GM03348 (cell line): Measurements from ENCODE around the gene FAM156A.
"Not testable (repeated sequence)": the region's sequence is repeated elsewhere in the genome, so short reads cannot be mapped to it uniquely, and the experiment has no call there.

Experiments used
- DNase-seq: peaks from one replicate; pipeline ENCODE4 v3.0.0; 2012; ENCODE audit warnings: low spot score

FAM156A gene

DNA sequence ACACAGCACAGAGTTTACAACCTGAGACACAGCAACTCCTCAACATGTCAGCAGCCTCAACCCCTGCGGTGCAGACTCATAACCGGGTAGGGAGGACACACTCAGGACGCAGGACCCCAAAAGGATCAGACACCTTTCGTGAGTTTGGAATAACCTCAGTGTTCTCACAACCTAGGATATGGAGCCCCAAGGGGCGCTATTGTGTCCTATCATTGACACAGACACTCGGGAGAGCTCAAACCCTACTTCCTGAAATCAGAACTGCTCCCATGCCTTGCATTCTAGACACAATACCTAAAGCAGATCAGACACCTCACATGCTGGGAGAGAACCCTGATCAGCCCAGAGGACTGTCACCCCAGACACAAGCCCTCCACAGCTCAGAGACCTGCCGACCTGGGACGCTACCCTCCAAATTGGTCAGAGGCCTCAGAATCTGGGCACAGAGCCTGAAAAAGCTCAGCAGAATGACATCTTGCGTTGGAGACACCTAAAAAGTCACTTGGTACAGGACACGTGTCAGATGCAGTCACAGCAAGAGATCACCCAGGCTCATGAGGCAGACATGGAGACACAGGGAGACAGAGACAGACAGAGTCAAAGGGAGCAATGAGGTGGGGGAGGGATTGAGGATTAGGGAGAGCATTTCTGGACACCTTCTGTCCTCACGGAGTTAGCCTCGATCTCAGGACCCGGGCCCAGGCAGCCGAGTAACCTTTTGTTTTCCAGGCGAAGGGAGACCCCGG, 8.8 kb upstream of the FAM156A start:
- DNase-seq: not testable (repeated sequence)

DNA sequence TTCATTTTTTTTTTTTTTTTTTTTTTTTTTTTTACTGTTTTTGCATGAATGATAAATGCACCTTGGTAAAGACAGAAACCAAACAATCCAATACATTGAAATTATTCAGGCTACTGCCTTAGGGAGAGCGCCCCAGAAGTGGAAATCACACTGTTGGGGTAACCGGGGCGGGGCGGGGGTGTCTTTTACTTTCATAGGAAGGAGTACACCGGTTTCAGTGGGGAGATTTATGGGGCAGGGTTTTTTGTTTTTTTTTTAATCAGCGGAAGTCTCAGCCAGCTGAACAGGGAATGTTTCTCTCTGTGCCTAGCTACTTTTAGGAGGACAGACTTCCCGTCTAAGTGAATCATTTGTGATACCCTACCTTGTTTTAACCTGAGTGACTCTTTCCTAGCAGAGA, 643 bp upstream of the FAM156A start:
- not testable (repeated sequence) for DNase-seq

DNA sequence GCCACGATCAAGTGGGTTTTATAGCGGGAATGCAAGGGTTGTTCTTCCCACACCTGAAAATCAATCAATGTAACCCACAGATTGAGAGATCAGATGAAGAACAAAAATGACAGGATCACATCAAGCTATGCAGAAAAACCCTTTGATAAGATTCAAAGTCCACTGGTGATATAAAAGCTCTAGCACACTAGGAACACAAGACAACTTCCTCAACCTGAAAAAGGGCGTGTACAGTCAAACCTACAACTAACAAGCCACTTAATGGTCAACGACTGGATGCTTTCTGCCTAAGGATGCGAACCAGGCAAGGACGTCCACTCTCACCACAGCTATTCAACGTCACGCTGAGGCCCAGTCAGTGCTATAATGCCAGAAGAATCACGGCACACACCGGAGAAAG, 8.4 kb downstream of the FAM156A start:
- DNase-seq: not testable (repeated sequence)

DNA sequence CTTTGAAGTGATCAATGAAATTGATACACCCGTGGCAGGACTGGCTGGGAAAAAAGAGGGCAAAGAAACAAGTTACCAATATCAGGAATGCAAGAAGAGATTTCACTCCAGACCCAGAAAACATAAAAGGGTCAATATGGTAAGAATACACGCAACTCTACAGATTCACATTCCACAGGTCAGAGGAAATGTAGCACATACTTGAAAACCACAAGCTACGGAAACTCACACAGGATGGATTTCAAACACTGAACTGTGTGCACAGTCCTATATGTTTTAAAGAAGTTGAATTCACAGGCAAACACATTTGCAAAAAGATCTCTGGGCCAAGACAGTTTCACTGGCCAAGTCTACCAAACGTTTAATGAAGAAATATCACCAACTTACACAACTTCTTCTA, 9.0 kb downstream of the FAM156A start:
- not testable (repeated sequence) for DNase-seq

DNA sequence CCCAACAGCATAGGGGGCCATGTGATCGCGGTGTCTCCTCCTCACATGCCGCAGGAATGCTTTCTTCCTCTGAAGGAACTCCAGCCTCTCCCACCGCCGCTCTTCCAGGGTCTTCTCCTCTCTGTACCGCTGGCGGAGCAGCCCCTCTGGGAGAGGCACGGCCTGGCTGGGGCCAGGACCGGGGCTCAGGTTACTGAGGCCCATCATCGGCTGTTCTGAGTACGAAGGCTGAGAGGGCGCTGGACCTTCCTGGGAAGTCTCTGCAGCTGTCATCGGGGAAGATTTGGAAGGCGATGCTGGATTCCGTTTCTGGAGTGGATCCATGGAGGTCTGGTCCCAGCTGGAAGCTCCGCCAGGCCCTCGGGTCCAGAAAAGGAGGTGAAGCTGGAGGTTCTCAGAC, 10.1 kb downstream of the FAM156A start:
- not testable (repeated sequence) for DNase-seq

DNA sequence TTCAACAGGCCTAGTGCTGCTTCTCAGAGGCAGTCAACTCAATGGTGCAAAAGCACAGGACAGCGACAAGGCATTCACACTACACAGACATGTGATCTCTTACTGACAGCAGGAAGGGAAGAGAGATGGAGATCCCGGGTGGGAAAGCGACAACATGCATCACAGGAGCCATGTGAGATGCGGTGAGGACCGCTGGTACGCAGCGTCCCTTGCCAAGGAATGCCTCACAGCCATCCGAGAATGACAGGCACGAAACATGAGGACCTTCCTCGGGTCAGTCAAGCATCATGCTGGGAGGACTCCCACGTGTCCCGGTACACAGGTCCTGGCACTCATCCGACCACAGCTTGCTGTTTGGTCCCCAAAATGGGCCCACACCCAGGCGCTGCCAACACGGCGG, 10.8 kb downstream of the FAM156A start:
- DNase-seq: not testable (repeated sequence)

DNA sequence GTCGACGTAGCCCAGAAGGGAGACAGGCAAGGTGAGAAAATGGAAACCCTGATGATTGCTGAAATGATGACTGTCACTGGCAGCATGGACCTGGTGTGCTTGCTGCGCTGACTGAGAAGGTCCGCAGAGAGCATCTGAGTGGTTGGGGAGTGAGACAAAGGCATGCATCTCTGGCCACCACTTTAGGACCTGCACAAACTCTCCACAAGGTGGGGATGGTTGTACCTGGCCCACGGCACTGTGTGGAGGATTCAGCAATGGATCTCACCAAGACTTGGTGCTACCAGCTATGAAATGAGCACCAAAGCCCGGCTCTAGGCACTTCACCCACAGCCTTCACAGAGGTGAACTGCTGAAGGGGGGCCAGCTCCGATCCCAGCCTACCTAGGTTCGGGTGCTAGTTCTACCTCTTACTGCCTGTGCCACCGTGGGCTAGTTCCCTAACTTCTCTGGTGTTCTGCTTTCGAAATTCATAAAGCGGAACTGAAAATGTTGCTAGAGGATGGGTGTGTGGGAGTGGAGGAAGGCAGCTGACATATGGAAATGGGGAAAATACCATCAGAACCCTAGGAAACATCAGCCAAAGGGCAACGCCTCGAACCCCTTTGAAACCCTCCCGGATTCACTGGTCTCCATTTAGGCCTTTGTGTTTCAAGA, 12.4 kb downstream of the FAM156A start:
- not testable (repeated sequence) for DNase-seq

DNA sequence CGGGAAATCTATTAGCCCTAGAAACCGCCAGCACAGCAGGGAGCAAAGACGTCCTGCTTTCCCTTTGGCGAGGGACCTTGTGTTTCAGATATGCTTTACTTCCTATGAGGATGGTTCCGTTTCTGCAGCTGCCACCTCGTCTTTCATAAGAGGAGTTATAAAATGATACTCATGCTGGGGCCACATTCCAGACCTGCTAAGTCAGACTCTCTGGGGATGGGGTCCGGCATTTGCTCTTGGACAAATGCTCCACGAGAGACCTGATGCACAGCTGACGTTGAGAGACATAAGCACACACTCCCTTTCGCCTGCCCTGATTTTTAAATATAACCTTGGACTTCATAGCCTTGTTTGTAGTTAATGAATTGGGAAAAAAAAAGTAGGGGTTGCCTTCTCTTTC, 16.6 kb downstream of the FAM156A start:
- not testable (repeated sequence) for DNase-seq

DNA sequence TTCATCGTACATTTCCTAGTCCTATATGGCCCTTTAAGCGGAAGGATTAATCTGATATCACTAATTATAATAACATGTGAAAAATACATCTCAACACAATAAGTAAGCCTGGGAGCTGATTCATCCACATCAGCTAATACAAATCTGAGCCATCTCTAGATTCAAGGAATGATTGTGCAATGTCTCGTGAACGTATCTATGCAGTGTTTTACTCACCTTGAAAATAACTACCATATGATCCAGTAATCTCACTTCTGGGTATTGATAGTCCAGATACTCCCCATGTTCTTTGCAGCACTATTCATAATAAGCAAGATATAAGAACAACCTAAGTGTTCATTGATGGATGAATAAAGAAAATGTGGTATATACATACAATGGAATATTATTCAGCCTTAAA, 17.6 kb downstream of the FAM156A start:
- not testable (repeated sequence) for DNase-seq

DNA sequence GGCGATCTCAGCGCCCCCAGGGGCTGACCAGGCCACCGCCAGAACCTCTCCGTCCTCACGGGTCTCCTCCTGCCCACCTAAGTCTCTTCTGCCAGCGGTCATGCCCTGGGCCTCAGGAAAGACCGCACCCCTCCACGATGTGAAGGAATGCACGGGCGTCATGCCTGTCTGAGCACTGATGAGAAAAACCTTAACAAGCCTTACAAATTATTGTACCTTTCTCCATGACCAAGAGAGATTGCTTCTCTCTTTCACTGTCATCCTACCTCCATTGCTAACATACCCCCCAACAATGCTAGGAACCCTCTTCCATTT, 22.9 kb downstream of the FAM156A start:
- DNase-seq: not testable (repeated sequence)

DNA sequence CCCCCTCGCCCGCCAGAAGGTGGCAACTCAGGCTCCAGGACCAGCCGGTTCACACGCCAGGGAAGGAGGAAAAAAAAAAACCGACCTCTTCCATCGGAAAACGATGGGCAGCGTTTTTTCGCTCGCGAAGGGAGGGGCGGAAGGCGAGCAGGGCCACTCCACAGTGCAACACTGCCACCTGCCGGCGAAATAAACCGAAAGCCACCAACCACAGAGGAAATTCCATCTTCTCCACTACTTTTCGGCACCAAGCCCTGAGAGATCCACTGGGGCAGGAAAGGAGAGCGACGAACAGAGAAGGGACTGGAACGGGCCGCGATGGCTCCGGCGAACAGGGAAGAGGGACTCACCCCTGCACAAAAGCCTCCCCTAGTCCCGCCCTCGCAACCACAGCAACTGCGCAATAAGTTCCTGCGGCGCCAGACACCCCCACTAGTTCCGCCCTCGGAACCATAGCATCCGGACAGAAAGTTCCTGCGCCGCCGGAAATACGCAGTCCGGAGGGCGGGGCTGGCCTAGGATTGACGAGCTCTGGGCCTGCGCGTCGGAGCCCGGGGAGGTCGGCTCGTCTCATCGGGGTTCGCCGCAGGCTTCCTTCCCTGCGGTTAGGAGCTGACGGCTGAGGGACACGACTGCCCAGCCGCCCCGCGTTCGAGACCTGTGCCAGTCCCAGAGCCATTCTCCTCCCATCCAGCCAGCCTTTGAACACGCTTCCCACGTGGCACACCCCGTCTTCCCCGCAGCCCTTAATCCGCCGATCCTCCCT, 23.4 kb downstream of the FAM156A start:
- DNase-seq: peak; percentile 87

DNA sequence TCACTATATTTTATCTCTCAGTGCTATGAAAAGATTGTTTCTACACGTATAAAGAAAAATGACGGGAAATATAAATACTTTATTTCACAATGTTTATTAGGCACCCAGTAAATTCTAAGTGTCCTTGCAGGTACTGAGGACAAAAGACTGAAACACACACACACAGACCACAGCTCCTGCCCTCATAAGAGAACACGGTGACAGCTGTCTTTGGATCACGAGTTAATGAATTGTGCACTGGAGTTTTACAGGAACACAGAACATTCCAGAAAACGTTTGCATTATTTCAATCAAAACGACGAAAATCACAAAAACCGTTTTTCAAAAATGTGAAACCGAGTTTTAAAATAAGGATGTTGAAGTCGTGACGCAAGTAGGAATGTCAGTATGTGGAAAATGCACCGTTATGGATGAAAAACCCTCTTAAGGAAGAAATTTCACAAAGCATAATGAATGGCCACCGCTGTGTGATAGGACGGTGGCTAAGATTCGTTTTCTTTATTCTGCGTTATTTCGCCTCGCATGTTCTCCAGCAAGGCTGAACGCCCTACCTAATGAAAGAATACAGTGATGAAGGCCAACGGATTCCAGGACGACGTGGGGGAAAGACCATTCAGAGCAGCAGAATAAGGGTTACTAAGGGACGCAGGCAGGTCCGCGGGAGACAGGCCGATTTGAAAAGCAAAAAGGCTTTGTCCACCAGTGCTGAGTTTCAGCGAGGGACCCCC, 24.2 kb downstream of the FAM156A start:
- DNase-seq: peak; percentile 0

DNA sequence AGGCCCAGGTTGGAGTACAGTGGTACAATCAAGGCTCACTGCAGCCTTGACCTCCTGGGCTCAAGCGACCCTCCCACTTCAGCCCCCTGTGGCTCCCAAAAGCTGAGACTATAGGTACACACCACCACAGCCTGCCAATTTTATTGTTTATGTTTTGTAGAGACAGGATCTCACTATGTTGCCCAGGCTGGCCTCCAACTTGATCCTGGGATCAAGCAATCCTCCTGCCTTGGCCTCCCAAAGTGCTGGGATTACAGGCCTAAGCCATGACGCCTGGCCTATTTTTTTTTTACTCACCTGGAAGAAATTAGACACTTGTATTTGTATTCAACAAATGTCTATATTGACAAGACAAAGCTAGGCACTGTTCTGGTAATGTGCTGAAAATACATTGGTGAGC, 25.1 kb downstream of the FAM156A start:
- DNase-seq: no peak

DNA sequence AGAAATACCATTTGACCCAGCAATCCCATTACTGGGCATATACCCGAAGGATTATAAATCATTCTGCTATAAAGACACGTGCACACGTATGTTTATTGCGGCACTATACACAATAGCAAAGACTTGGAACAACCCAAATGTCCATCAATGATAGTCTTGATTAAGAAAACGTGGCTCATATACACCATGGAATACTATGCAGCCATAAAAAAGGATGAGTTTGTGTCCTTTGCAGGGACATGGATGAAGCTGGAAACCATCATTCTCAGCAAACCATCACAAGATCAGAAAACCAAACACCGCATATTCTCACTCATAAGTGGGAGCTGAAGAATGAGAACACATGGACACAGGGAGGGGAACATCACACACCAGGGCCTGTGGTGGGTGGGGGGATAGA, 28.1 kb downstream of the FAM156A start:
- not testable (repeated sequence) for DNase-seq

DNA sequence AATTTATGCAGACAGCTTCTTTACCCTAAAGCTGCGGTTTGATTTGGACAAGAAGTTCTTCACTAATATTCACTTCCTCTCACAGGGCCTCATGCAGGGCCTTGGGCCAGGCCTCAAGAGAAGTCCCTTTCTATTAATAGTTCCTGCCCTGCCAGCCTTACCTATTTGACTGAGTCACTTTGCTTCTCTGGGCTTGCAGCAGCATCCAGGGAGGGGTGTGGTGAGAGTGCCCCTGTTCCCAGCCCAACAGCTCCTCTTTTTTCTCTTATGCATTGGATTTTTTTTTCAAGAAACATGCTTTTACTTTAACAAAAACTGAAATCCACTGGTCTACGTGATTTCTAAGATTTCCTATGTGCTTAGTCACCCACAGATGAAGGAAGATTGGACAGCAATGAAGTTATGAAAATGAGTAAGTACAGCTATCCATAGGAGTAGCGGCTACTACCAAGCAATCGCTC, 34.5 kb downstream of the FAM156A start:
- peak; percentile 4 for DNase-seq

DNA sequence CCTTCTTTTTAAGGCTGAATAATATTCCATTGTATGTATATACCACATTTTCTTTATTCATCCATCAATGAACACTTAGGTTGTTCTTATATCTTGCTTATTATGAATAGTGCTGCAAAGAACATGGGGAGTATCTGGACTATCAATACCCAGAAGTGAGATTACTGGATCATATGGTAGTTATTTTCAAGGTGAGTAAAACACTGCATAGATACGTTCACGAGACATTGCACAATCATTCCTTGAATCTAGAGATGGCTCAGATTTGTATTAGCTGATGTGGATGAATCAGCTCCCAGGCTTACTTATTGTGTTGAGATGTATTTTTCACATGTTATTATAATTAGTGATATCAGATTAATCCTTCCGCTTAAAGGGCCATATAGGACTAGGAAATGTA, 43.6 kb downstream of the FAM156A start:
- DNase-seq: not testable (repeated sequence)

DNA sequence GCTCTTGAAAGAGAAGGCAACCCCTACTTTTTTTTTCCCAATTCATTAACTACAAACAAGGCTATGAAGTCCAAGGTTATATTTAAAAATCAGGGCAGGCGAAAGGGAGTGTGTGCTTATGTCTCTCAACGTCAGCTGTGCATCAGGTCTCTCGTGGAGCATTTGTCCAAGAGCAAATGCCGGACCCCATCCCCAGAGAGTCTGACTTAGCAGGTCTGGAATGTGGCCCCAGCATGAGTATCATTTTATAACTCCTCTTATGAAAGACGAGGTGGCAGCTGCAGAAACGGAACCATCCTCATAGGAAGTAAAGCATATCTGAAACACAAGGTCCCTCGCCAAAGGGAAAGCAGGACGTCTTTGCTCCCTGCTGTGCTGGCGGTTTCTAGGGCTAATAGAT, 44.6 kb downstream of the FAM156A start:
- not testable (repeated sequence) for DNase-seq

DNA sequence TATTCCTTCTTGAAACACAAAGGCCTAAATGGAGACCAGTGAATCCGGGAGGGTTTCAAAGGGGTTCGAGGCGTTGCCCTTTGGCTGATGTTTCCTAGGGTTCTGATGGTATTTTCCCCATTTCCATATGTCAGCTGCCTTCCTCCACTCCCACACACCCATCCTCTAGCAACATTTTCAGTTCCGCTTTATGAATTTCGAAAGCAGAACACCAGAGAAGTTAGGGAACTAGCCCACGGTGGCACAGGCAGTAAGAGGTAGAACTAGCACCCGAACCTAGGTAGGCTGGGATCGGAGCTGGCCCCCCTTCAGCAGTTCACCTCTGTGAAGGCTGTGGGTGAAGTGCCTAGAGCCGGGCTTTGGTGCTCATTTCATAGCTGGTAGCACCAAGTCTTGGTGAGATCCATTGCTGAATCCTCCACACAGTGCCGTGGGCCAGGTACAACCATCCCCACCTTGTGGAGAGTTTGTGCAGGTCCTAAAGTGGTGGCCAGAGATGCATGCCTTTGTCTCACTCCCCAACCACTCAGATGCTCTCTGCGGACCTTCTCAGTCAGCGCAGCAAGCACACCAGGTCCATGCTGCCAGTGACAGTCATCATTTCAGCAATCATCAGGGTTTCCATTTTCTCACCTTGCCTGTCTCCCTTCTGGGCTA, 48.9 kb downstream of the FAM156A start:
- DNase-seq: not testable (repeated sequence)

DNA sequence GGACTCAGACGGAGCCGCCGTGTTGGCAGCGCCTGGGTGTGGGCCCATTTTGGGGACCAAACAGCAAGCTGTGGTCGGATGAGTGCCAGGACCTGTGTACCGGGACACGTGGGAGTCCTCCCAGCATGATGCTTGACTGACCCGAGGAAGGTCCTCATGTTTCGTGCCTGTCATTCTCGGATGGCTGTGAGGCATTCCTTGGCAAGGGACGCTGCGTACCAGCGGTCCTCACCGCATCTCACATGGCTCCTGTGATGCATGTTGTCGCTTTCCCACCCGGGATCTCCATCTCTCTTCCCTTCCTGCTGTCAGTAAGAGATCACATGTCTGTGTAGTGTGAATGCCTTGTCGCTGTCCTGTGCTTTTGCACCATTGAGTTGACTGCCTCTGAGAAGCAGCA, 50.4 kb downstream of the FAM156A start:
- not testable (repeated sequence) for DNase-seq

DNA sequence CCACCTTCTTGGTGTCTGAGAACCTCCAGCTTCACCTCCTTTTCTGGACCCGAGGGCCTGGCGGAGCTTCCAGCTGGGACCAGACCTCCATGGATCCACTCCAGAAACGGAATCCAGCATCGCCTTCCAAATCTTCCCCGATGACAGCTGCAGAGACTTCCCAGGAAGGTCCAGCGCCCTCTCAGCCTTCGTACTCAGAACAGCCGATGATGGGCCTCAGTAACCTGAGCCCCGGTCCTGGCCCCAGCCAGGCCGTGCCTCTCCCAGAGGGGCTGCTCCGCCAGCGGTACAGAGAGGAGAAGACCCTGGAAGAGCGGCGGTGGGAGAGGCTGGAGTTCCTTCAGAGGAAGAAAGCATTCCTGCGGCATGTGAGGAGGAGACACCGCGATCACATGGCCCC, 51.2 kb downstream of the FAM156A start:
- DNase-seq: not testable (repeated sequence)

DNA sequence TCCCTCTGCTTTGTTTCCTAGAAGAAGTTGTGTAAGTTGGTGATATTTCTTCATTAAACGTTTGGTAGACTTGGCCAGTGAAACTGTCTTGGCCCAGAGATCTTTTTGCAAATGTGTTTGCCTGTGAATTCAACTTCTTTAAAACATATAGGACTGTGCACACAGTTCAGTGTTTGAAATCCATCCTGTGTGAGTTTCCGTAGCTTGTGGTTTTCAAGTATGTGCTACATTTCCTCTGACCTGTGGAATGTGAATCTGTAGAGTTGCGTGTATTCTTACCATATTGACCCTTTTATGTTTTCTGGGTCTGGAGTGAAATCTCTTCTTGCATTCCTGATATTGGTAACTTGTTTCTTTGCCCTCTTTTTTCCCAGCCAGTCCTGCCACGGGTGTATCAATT, 52.2 kb downstream of the FAM156A start:
- not testable (repeated sequence) for DNase-seq

DNA sequence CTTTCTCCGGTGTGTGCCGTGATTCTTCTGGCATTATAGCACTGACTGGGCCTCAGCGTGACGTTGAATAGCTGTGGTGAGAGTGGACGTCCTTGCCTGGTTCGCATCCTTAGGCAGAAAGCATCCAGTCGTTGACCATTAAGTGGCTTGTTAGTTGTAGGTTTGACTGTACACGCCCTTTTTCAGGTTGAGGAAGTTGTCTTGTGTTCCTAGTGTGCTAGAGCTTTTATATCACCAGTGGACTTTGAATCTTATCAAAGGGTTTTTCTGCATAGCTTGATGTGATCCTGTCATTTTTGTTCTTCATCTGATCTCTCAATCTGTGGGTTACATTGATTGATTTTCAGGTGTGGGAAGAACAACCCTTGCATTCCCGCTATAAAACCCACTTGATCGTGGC, 52.8 kb downstream of the FAM156A start:
- not testable (repeated sequence) for DNase-seq
